Neuronal stem cell (in vitro differentiated cells): ENCODE data around the gene LCE2B.

Experiments
- DNase-seq: peaks from one replicate; pipeline ENCODE4 v3.0.0-alpha.2; 2013; ENCODE audit warnings: low spot score
- H2AFZ ChIP-seq: one replicate; pipeline ENCODE4 v1.6.1; 2013; ENCODE audit warnings: mild to moderate bottlenecking, low read length, inconsistent platforms
- H2AK5ac ChIP-seq: 2 replicates; pipeline ENCODE4 v1.6.1; 2013; ENCODE audit warnings: low read depth, mild to moderate bottlenecking, inconsistent platforms, low read length, moderate library complexity, mixed read lengths
- H2BK120ac ChIP-seq: 2 replicates; pipeline ENCODE4 v1.6.1; 2013; ENCODE audit warnings: low read depth, mild to moderate bottlenecking, inconsistent platforms, low read length, moderate library complexity, mixed read lengths
- H2BK12ac ChIP-seq: one replicate; pipeline ENCODE4 v1.6.1; 2013; ENCODE audit warnings: low read length, inconsistent platforms
- H2BK15ac ChIP-seq: 2 replicates; pipeline ENCODE4 v1.6.1; 2013; ENCODE audit warnings: mild to moderate bottlenecking, low read length, inconsistent platforms, mixed read lengths
- H2BK5ac ChIP-seq: one replicate; pipeline ENCODE4 v1.6.1; 2013; ENCODE audit warnings: inconsistent platforms, mild to moderate bottlenecking, low read length, moderate library complexity
- H3K14ac ChIP-seq: one replicate; pipeline ENCODE4 v1.6.1; 2013; ENCODE audit warnings: low read length, inconsistent platforms
- H3K18ac ChIP-seq: 2 replicates; pipeline ENCODE4 v1.6.1; 2013; ENCODE audit warnings: low read length, inconsistent platforms
- H3K23ac ChIP-seq: 2 replicates; pipeline ENCODE4 v1.6.1; 2013; ENCODE audit warnings: low read depth, mild to moderate bottlenecking, mixed read lengths, low read length, inconsistent platforms; ENCODE audit not compliant: poor library complexity
- H3K27ac ChIP-seq: replicated peaks from 3 replicates; pipeline ENCODE4 v1.5.1; 2013; ENCODE audit warnings: low read length, inconsistent platforms
- H3K27me3 ChIP-seq, 3 experiments: 2 replicates each; pipeline ENCODE4 v1.6.1; 2013; ENCODE audit warnings: low read length in 3 of 3, mild to moderate bottlenecking in 2 of 3, inconsistent platforms in 1 of 3, low read depth in 1 of 3, mixed read lengths in 1 of 3, moderate library complexity in 1 of 3; ENCODE audit not compliant: control insufficient read depth in 3 of 3, insufficient read depth in 3 of 3
- H3K36me3 ChIP-seq, 2 donors: replicated peaks in 1 of 2; 2 replicates each; pipeline ENCODE4 v1.6.1; 2013; ENCODE audit warnings: low read length in 2 of 2; ENCODE audit not compliant: control insufficient read depth in 2 of 2, insufficient read depth in 2 of 2
- H3K4ac ChIP-seq: 2 replicates; pipeline ENCODE4 v1.6.1; 2013; ENCODE audit warnings: inconsistent platforms, mild to moderate bottlenecking, low read length, moderate library complexity
- H3K4me1 ChIP-seq, 2 donors: 1 replicate in 1 of 2; 2 replicates in 1 of 2; pipeline ENCODE4 v1.6.1; 2013; ENCODE audit warnings: low read length in 2 of 2, low read depth in 1 of 2; ENCODE audit not compliant: control insufficient read depth in 2 of 2, insufficient read depth in 1 of 2
- H3K4me2 ChIP-seq: one replicate; pipeline ENCODE4 v1.6.1; 2013; ENCODE audit warnings: mild to moderate bottlenecking, low read length, inconsistent platforms; ENCODE audit not compliant: insufficient read depth, poor library complexity, severe bottlenecking
- H3K4me3 ChIP-seq, 2 donors: 2 replicates each; pipeline ENCODE4 v1.5.1; 2013; ENCODE audit warnings: low read length in 2 of 2, mild to moderate bottlenecking in 2 of 2, inconsistent platforms in 1 of 2, moderate library complexity in 1 of 2
- H3K79me1 ChIP-seq: one replicate; pipeline ENCODE4 v1.6.1; 2013; ENCODE audit warnings: low read depth, mild to moderate bottlenecking, inconsistent platforms, low read length, moderate library complexity
- H3K9ac ChIP-seq: one replicate; pipeline ENCODE4 v1.6.1; 2013; ENCODE audit warnings: mild to moderate bottlenecking, low read depth, low read length, inconsistent platforms; ENCODE audit not compliant: poor library complexity
- H3K9me3 ChIP-seq, 2 donors: replicated peaks in 1 of 2; 2 replicates each; pipeline versions ENCODE3 to v1.6.1; 2013; ENCODE audit warnings: low read length in 2 of 2, mild to moderate bottlenecking in 2 of 2, inconsistent platforms in 1 of 2, low read depth in 1 of 2, mixed read lengths in 1 of 2, moderate library complexity in 1 of 2; ENCODE audit not compliant: control insufficient read depth in 2 of 2, insufficient read depth in 1 of 2
- H4K8ac ChIP-seq: one replicate; pipeline ENCODE4 v1.6.1; 2013; ENCODE audit warnings: low read depth, mild to moderate bottlenecking, inconsistent platforms, low read length, moderate library complexity
- H4K91ac ChIP-seq: one replicate; pipeline ENCODE4 v1.6.1; 2013; ENCODE audit warnings: low read length, low read depth, mild to moderate bottlenecking, inconsistent platforms; ENCODE audit not compliant: poor library complexity
- WGBS, 2 donors: extraction: QIAGEN DNeasy Blood & Tissue Kit; methylation state at CpG; one replicate each; pipeline ENCODE4 v1.1.7; 2013; ENCODE audit warnings: missing lambda C conversion rate in 2 of 2, mixed read lengths in 1 of 2; ENCODE audit not compliant: insufficient read length in 2 of 2, insufficient replicate concordance in 1 of 2; ENCODE audit errors: extremely low coverage in 2 of 2; 5-methylcytosine and 5-hydroxymethylcytosine counted together

The LCE2B gene

GRCh38 chr1:152718238-152718637, 32.3 kb downstream of the LCE2B start:
- Histone ChIP-seq H3K36me3 (no peaks in the 10 kb centered on the region), H2BK12ac (no peak overlapping the region), H3K14ac (no peak overlapping the region), H3K4ac (no peak overlapping the region), H2BK120ac (no peak overlapping the region), H3K4me2 (no peak overlapping the region), H3K23ac (no peak overlapping the region), H3K18ac (no peak overlapping the region), H3K4me1 (no peaks in the 10 kb centered on the region), H3K9ac (no peak overlapping the region), H3K9me3 (peaks cover 0 to 35% of the 10 kb centered on the region in 2 donors), H4K8ac (no peak overlapping the region), H3K27ac (no peak overlapping the region), H2AK5ac (no peak overlapping the region), H2BK15ac (no peak overlapping the region), H2AFZ (no peak overlapping the region), H3K79me1 (no peaks in the 10 kb centered on the region), H4K91ac (no peak overlapping the region), H3K27me3 (no peaks in the 10 kb centered on the region), H3K4me3 (no peak overlapping the region), H2BK5ac (no peak overlapping the region)
- DNase-seq = no peak

DNA sequence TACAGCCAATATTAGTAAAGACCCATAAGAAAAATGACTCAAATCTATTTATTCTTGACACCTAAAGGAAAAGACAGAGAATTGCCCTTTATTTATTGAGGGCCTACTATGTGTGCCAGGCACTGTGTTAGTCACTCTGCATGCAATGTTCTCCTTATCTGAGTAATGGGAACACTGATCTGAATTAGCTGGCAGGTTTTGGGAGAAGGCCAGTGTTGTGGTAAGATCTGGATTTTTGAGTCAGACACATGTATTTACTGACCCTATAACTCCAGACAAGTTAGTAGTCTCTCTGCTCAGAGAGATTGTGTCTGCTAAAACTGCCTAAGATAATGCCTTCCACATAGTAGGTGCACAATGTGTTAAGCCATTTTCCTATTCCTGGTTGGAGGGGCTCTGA, 39.3 kb downstream of the LCE2B start:
- no peak overlapping the region for H2AFZ ChIP-seq
- H3K79me1 ChIP-seq = peaks cover 2% of the 10 kb centered on the region
- H3K4me2 ChIP-seq = no peak overlapping the region
- no peaks in the 10 kb centered on the region for H3K4me1 ChIP-seq
- H3K9me3 ChIP-seq = peaks cover 0 to 23% of the 10 kb centered on the region in 2 donors
- no peak overlapping the region for H3K27ac ChIP-seq
- no peak overlapping the region for H3K4me3 ChIP-seq
- no peak for DNase-seq
- H3K18ac ChIP-seq = no peak overlapping the region
- H2BK120ac ChIP-seq = no peak overlapping the region
- H2BK15ac ChIP-seq = no peak overlapping the region
- H2BK12ac ChIP-seq = no peak overlapping the region
- no peak overlapping the region for H2BK5ac ChIP-seq
- no peak overlapping the region for H4K91ac ChIP-seq
- H3K4ac ChIP-seq = no peak overlapping the region
- no peak overlapping the region for H4K8ac ChIP-seq
- H3K27me3 ChIP-seq = no peaks in the 10 kb centered on the region
- no peak overlapping the region for H3K23ac ChIP-seq
- no peaks in the 10 kb centered on the region for H3K36me3 ChIP-seq
- no peak overlapping the region for H2AK5ac ChIP-seq
- no peak overlapping the region for H3K14ac ChIP-seq
- H3K9ac ChIP-seq = no peak overlapping the region

- Histone ChIP-seq H3K9me3 (peaks cover 0 to 19% of the 10 kb centered on the region in 2 donors), H2BK15ac (no peak overlapping the region), H3K4me1 (no peaks in the 10 kb centered on the region), H3K18ac (no peak overlapping the region), H2BK12ac (no peak overlapping the region), H3K4me3 (no peak overlapping the region), H3K14ac (no peak overlapping the region), H2BK120ac (no peak overlapping the region), H3K23ac (no peak overlapping the region), H4K8ac (no peak overlapping the region), H3K79me1 (peaks cover 2% of the 10 kb centered on the region), H3K27ac (no peak overlapping the region), H3K4me2 (no peak overlapping the region), H3K4ac (no peak overlapping the region), H3K9ac (no peak overlapping the region), H2AFZ (no peak overlapping the region), H2AK5ac (no peak overlapping the region), H3K36me3 (no peaks in the 10 kb centered on the region), H2BK5ac (no peak overlapping the region), H4K91ac (no peak overlapping the region), H3K27me3 (no peaks in the 10 kb centered on the region)
- no CpG with 5 or more reads among the region's 1 CpG for WGBS, 2 donors
- DNase-seq = no peak
These were observed 43.1 kb downstream of the LCE2B start for GRCh38 chr1:152728986-152729385.

DNA sequence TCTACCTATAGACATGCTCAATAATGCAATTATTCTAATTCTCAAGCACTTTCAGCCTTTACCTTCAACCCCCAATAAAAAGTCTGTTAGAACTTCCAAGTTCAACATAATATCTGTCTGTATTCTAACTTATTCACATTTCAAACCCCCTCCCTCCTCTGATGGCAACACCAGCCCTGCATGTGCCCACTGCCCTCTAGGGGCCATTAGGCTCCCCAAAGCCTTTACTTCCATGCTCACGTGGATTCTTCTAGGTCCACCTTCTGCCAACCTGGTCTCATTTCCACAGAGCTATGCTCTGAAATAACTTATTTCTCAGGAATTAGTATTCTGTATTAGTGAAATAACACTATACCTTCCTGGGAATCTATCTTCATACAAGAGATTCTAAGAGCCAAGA, 49.7 kb downstream of the LCE2B start:
- Histone ChIP-seq H3K4me2 (no peak overlapping the region), H2AK5ac (no peak overlapping the region), H2BK15ac (no peak overlapping the region), H3K9me3 (peaks cover 0 to 14% of the 10 kb centered on the region in 2 donors), H3K36me3 (no peaks in the 10 kb centered on the region), H2BK5ac (no peak overlapping the region), H3K9ac (no peak overlapping the region), H3K23ac (no peak overlapping the region), H2AFZ (no peak overlapping the region), H4K91ac (no peak overlapping the region), H3K27me3 (no peaks in the 10 kb centered on the region), H3K14ac (no peak overlapping the region), H3K4me1 (no peaks in the 10 kb centered on the region), H2BK120ac (no peak overlapping the region), H3K27ac (no peak overlapping the region), H3K4me3 (no peak overlapping the region), H2BK12ac (no peak overlapping the region), H4K8ac (no peak overlapping the region), H3K18ac (no peak overlapping the region), H3K4ac (no peak overlapping the region), H3K79me1 (no peaks in the 10 kb centered on the region)
- no peak for DNase-seq
- WGBS, 2 donors = no CpG with 5 or more reads among the region's 1 CpG
